Measurements from ENCODE around the gene ATP5MC2. TPM values are rescaled to one million over a fixed set of nuclear protein-coding genes. Genes with fewer than 3 reads are reported as not detected.

The ATP5MC2 gene
- polyA plus RNA-seq, 1 of the 3 experiments (the other 2 are of a cell fraction): 319 TPM

GRCh38 chr12:53675701-53676607 lies at the start of gene ATP5MC2 (continued):
- no peak for TF ChIP-seq GATA2 (CRISPR knock-in tag; IDR thresholded peaks at IDR 0.05)
- peak; percentile 81 for TF ChIP-seq RAD21 (IDR thresholded peaks at IDR 0.05; ENCODE audit: low read length)
- TF ChIP-seq NRF1 (IDR thresholded peaks at IDR 0.05; ENCODE audit: low read depth, low read length): peak; percentile 94

GRCh38 chr12:53722450-53723041 lies 46.7 kb upstream of the ATP5MC2 start:
- Histone ChIP-seq H4K20me1 (ENCODE audit: insufficient read depth) (no peaks in the 10 kb centered on the region), H3K9me3 (no peaks in the 10 kb centered on the region), H3K79me2 (ENCODE audit: insufficient read depth) (0 out of 2 replicates have a peak, but pooled peaks cover 7% of the 10 kb centered on the region), H2AFZ (ENCODE audit: low read depth) (no peak overlapping the region), H3K4me1 (ENCODE audit: control insufficient read depth in 1 of 2, insufficient read depth in 2 of 2, low read depth in 1 of 2, low read length in 1 of 2) (peaks cover 5 to 7% of the 10 kb centered on the region in 2 experiments; a peak in 3 of 4 replicates), H3K4me2 (no peak overlapping the region), H3K27me3 (ENCODE audit: insufficient read depth) (no peaks in the 10 kb centered on the region), H3F3A (replicated peaks; ENCODE audit: insufficient read depth) (no peaks in the 10 kb centered on the region), H3K27ac (ENCODE audit: low read depth in 2 of 2, low read length in 1 of 2) (no peak overlapping the region), H3K36me3 (replicated peaks in 1 of 2; ENCODE audit: control insufficient read depth in 1 of 2, insufficient read depth in 2 of 2, low read length in 1 of 2) (peaks cover 25 to 40% of the 10 kb centered on the region in 2 experiments), H3K9ac (no peak overlapping the region), H3K9me2 (no peaks in the 10 kb centered on the region), H3K4me3 (ENCODE audit: low read depth in 2 of 2, low read length in 1 of 2) (no peak overlapping the region)
- no peak for DNase-seq
- CTCF ChIA-PET: interaction anchor here (1.5 to 19.3 kb wide), 3 partner anchors 20 to 22 kb away, joined by 3 to 356 read pairs (median 9); no protein-coding TSS in a partner anchor
- 82% methylated on average over 3 of the region's 3 CpGs for WGBS (ENCODE audit: low lambda C conversion rate)
- TF ChIP-seq REST (IDR thresholded peaks at IDR 0.05; ENCODE audit: low read depth, low read length) (no peak), FOXJ3 (CRISPR knock-in tag; IDR thresholded peaks at IDR 0.05) (no peak), USF1 (IDR thresholded peaks at IDR 0.05; ENCODE audit: borderline replicate concordance, low read depth) (no peak)
- POLR2A ChIA-PET: no interaction called here

GRCh38 chr12:53720946-53721345 lies 45.1 kb upstream of the ATP5MC2 start:
- no peak for DNase-seq
- Histone ChIP-seq H3K4me2 (no peak overlapping the region), H3K27me3 (ENCODE audit: insufficient read depth) (no peaks in the 10 kb centered on the region), H3K79me2 (ENCODE audit: insufficient read depth) (no peaks in the 10 kb centered on the region), H3K36me3 (replicated peaks in 1 of 2; ENCODE audit: control insufficient read depth in 1 of 2, insufficient read depth in 2 of 2, low read length in 1 of 2) (peaks cover 25 to 44% of the 10 kb centered on the region in 2 experiments), H3K9me3 (no peaks in the 10 kb centered on the region), H3K4me3 (ENCODE audit: low read depth in 2 of 2, low read length in 1 of 2) (no peak overlapping the region), H3F3A (replicated peaks; ENCODE audit: insufficient read depth) (no peaks in the 10 kb centered on the region), H3K4me1 (ENCODE audit: control insufficient read depth in 1 of 2, insufficient read depth in 2 of 2, low read depth in 1 of 2, low read length in 1 of 2) (peaks cover 0 to 2% of the 10 kb centered on the region in 2 experiments; a peak in 2 of 4 replicates), H4K20me1 (ENCODE audit: insufficient read depth) (no peaks in the 10 kb centered on the region), H3K9me2 (no peaks in the 10 kb centered on the region), H3K27ac (ENCODE audit: low read depth in 2 of 2, low read length in 1 of 2) (no peak overlapping the region), H2AFZ (ENCODE audit: low read depth) (no peak overlapping the region), H3K9ac (no peak overlapping the region)
- 91% methylated on average over 1 of the region's 1 CpG for WGBS (ENCODE audit: low lambda C conversion rate)
- ChIA-PET CTCF (interaction anchor here (1.2 to 19.3 kb wide), 3 partner anchors 19 to 22 kb away, joined by 3 to 356 read pairs (median 9); no protein-coding TSS in a partner anchor), POLR2A (no interaction called here)
- TF ChIP-seq FOXM1 (IDR thresholded peaks at IDR 0.05; ENCODE audit: low read depth) (no peak), FOSL2 (IDR thresholded peaks at IDR 0.05; ENCODE audit: borderline replicate concordance, low read depth) (no peak), JUND (IDR thresholded peaks at IDR 0.05) (no peak), TCF12 (IDR thresholded peaks at IDR 0.05) (no peak), MXI1 (IDR thresholded peaks at IDR 0.05; ENCODE audit: low read depth, low read length) (no peak), YY1 (IDR thresholded peaks at IDR 0.05; ENCODE audit: low read depth) (no peak), FOXJ3 (CRISPR knock-in tag; IDR thresholded peaks at IDR 0.05) (no peak), USF1 (IDR thresholded peaks at IDR 0.05; ENCODE audit: borderline replicate concordance, low read depth) (no peak), ELF1 (IDR thresholded peaks at IDR 0.05) (no peak), IRF3 (IDR thresholded peaks at IDR 0.05; ENCODE audit: low read depth, low read length) (no peak), CHD2 (IDR thresholded peaks at IDR 0.05; ENCODE audit: low read length, partially characterized antibody) (no peak), TEAD4 (IDR thresholded peaks at IDR 0.05; ENCODE audit: borderline replicate concordance, insufficient read depth) (no peak), MEF2A (IDR thresholded peaks at IDR 0.05; ENCODE audit: borderline replicate concordance, low read depth) (no peak), NFIC (IDR thresholded peaks at IDR 0.05; ENCODE audit: borderline replicate concordance) (no peak)

Data from SK-N-SH (cell line).